T-cell (primary cell): ENCODE results near the gene AP1B1. TPM values are rescaled to one million over a fixed set of nuclear protein-coding genes. Genes with fewer than 3 reads are reported as not detected.

Source experiments
- ATAC-seq, 4 experiments: fragments of 200-7000 bp in 3 of 4; fragments of 150-1000 bp in 1 of 4; cut with Tn5 transposase; replicated peaks in 1 of 4; 1 replicate in 3 of 4; 2 replicates in 1 of 4; pipeline ENCODE4 v1.10.0; 2021; ENCODE audit warnings: moderate library complexity in 3 of 4, mild to moderate bottlenecking in 2 of 4, moderate number of reproducible peaks in 1 of 4
- CTCF ChIA-PET, 2 donors: fragments of 300-600 bp; sonication (Branson Sonifier 250); formaldehyde crosslinking; loops; one replicate each; lab custom pipeline; 2022; ENCODE audit warnings: antibody characterized with exemption in 2 of 2; lab: Charles Lee
- POLR2A ChIA-PET, 2 donors: fragments of 300-600 bp; sonication (Branson Sonifier 250); formaldehyde crosslinking; loops; one replicate each; lab custom pipeline; 2022; ENCODE audit warnings: antibody characterized with exemption in 2 of 2; lab: Charles Lee
- DNase-seq, 35 experiments: peaks; one replicate each; pipeline versions ENCODE4 v3.0.0 to v3.0.0-alpha.2; 2013 to 2023
- H3K27ac ChIP-seq: one replicate; pipeline ENCODE4 v1.5.1; 2013; ENCODE audit warnings: low read length
- H3K27me3 ChIP-seq, 2 experiments: replicated peaks in 1 of 2; 1 replicate in 1 of 2; 2 replicates in 1 of 2; pipeline versions ENCODE4 v1.6.1 to v1.7.0; 2013; ENCODE audit warnings: low read length in 1 of 2, mixed read lengths in 1 of 2; ENCODE audit not compliant: control insufficient read depth in 2 of 2, insufficient read depth in 2 of 2; ENCODE audit errors: extremely low read depth in 1 of 2
- H3K36me3 ChIP-seq, 2 donors: 1 replicate in 1 of 2; 2 replicates in 1 of 2; pipeline versions ENCODE4 v1.6.1 to v1.7.0; 2013; ENCODE audit warnings: low read length in 1 of 2; ENCODE audit not compliant: control insufficient read depth in 2 of 2, insufficient read depth in 1 of 2; ENCODE audit errors: extremely low read depth in 1 of 2
- H3K4me1 ChIP-seq, 2 experiments: 1 replicate in 1 of 2; 2 replicates in 1 of 2; pipeline versions ENCODE4 v1.6.1 to v1.7.0; 2013; ENCODE audit warnings: low read length in 2 of 2, mixed read lengths in 1 of 2; ENCODE audit not compliant: insufficient read depth in 2 of 2, control insufficient read depth in 1 of 2; ENCODE audit errors: extremely low read depth in 1 of 2
- H3K4me3 ChIP-seq, 2 donors: 1 replicate in 1 of 2; 2 replicates in 1 of 2; pipeline versions ENCODE4 v1.5.1 to v1.7.0; 2013; ENCODE audit warnings: mild to moderate bottlenecking in 2 of 2, low read length in 1 of 2, moderate library complexity in 1 of 2; ENCODE audit not compliant: control insufficient read depth in 1 of 2; ENCODE audit errors: extremely low read depth in 1 of 2
- H3K9me3 ChIP-seq: 2 replicates; pipeline ENCODE4 v1.7.0; 2013
- H3K27ac Mint-ChIP-seq, 2 donors: one replicate each; pipeline ENCODE4 v1.8.0; 2020 to 2021; ENCODE audit warnings: mild to moderate bottlenecking in 2 of 2, mixed read lengths in 2 of 2
- H3K27me3 Mint-ChIP-seq, 2 donors: one replicate each; pipeline ENCODE4 v1.8.0; 2021 to 2022; ENCODE audit warnings: mixed read lengths in 2 of 2
- H3K36me3 Mint-ChIP-seq: one replicate; pipeline ENCODE4 v1.8.0; 2021; ENCODE audit warnings: mixed read lengths
- H3K4me1 Mint-ChIP-seq, 3 donors: one replicate each; pipeline ENCODE4 v1.8.0; 2020 to 2022; ENCODE audit warnings: mixed read lengths in 3 of 3, mild to moderate bottlenecking in 1 of 3
- H3K4me3 Mint-ChIP-seq, 3 donors: one replicate each; pipeline ENCODE4 v1.8.0; 2020 to 2022; ENCODE audit warnings: mild to moderate bottlenecking in 3 of 3, mixed read lengths in 3 of 3, moderate library complexity in 3 of 3
- H3K9me3 Mint-ChIP-seq, 3 donors: one replicate each; pipeline ENCODE4 v1.8.0; 2020 to 2022; ENCODE audit warnings: mixed read lengths in 3 of 3
- WGBS: methylation state at CpG from one replicate; pipeline ENCODE4 v1.1.5; 2013; ENCODE audit warnings: missing lambda C conversion rate; ENCODE audit not compliant: insufficient coverage; 5-methylcytosine and 5-hydroxymethylcytosine counted together
- total RNA-seq, 35 experiments: library from RNA in 6 of 35; stranded (reverse) in 6 of 35; fragments of 120-200 nt in 1 of 35; gene quantifications; one replicate each; pipeline versions ENCODE4 v1.2.1 to v1.2.4 and lab custom pipeline; 2013 to 2026

The AP1B1 gene
- total RNA-seq, 5 donors from 2014 or later (not counting 1 experiment from before 2014, with no cell fraction given), result 41.1 to 49.5 (median 47.1) TPM

- Mint-ChIP-seq H3K4me3 (peak overlapping the region; percentile 6 to 51 (median 17)), H3K4me1 (peaks cover 13 to 29% (median 15%) of the 10 kb centered on the region in 3 donors), H3K9me3 (no peaks in the 10 kb centered on the region), H3K27ac (no peak overlapping the region), H3K36me3 (no peaks in the 10 kb centered on the region), H3K27me3 (peaks cover 30 to 41% of the 10 kb centered on the region in 2 donors)
- Histone ChIP-seq H3K27me3 (peaks cover 9 to 62% of the 10 kb centered on the region in 2 experiments), H3K27ac (no peak overlapping the region), H3K4me1 (peaks cover 2 to 25% of the 10 kb centered on the region in 2 experiments), H3K36me3 (no peaks in the 10 kb centered on the region), H3K4me3 (no peak overlapping the region), H3K9me3 (no peaks in the 10 kb centered on the region)
- 55% methylated on average over 11 of the region's 18 CpGs for WGBS
- DNase-seq (no peak), ATAC-seq (no peak)
- ChIA-PET POLR2A (no interaction called here), CTCF (no interaction called here)
Observed at GRCh38 chr22:29316141-29316828, 72.1 kb downstream of the AP1B1 start.

GRCh38 chr22:29315286-29316140 is 72.9 kb downstream of the AP1B1 start, which contains the start of gene RASL10A:
TSS of gene RASL10A (minus strand) at chr22:29315697. CDS start at chr22:29315246, 451 bp downstream.
- peak within 1 kb of the TSS; percentile 21 to 75 (median 25) for H3K4me3 Mint-ChIP-seq
- H3K4me1 ChIP-seq, result peaks cover 2 to 32% of the 10 kb centered on the region in 2 experiments
- H3K4me3 ChIP-seq, result peak within 1 kb of the TSS in 1 of 2 donors; percentile 32
- WGBS, result 3% methylated on average over 77 of the region's 103 CpGs
- no peaks in the 10 kb centered on the region for H3K9me3 ChIP-seq
- H3K27ac Mint-ChIP-seq, result no peak within 1 kb of the TSS
- H3K27me3 ChIP-seq, result peaks cover 9 to 69% of the 10 kb centered on the region in 2 experiments
- H3K9me3 Mint-ChIP-seq, result no peaks in the 10 kb centered on the region
- ChIA-PET POLR2A (interaction anchor here in 1 of 2 donors (0.6 kb wide), 1 partner anchor 1466 kb away, joined by 23 read pairs; no protein-coding TSS in a partner anchor), CTCF (no interaction called here)
- no peak for DNase-seq
- H3K36me3 Mint-ChIP-seq, result no peaks in the 10 kb centered on the region
- H3K4me1 Mint-ChIP-seq, result peaks cover 13 to 32% (median 17%) of the 10 kb centered on the region in 3 donors
- no peak within 1 kb of the TSS for H3K27ac ChIP-seq
- no peak for ATAC-seq
- H3K27me3 Mint-ChIP-seq, result peaks cover 30 to 43% of the 10 kb centered on the region in 2 donors
- no peaks in the 10 kb centered on the region for H3K36me3 ChIP-seq

- no peak overlapping the region for H3K27ac ChIP-seq
- Mint-ChIP-seq H3K4me1 (peaks cover 13 to 32% (median 17%) of the 10 kb centered on the region in 3 donors), H3K4me3 (peak overlapping the region; percentile 21 to 75 (median 25)), H3K9me3 (no peaks in the 10 kb centered on the region), H3K27me3 (peaks cover 30 to 45% of the 10 kb centered on the region in 2 donors), H3K36me3 (no peaks in the 10 kb centered on the region), H3K27ac (no peak overlapping the region)
- DNase-seq (no peak), ATAC-seq (no peak)
- peaks cover 2 to 32% of the 10 kb centered on the region in 2 experiments for H3K4me1 ChIP-seq
- no peaks in the 10 kb centered on the region for H3K36me3 ChIP-seq
- POLR2A ChIA-PET, result interaction anchor here in 1 of 2 donors (0.5 kb wide), 1 partner anchor 64 kb away, joined by 3 read pairs; no protein-coding TSS in a partner anchor
- H3K9me3 ChIP-seq, result no peaks in the 10 kb centered on the region
- CTCF ChIA-PET, result no interaction called here
- H3K27me3 ChIP-seq, result peaks cover 9 to 72% of the 10 kb centered on the region in 2 experiments
- peak overlapping the region in 1 of 2 donors; percentile 15 for H3K4me3 ChIP-seq
- 5% methylated on average over 67 of the region's 69 CpGs for WGBS
Observed at GRCh38 chr22:29314537-29315285, 73.7 kb downstream of the AP1B1 start.

GRCh38 chr22:29313576-29314466 is 74.5 kb downstream of the AP1B1 start:
- H3K9me3 ChIP-seq, result no peaks in the 10 kb centered on the region
- H3K9me3 Mint-ChIP-seq, result no peaks in the 10 kb centered on the region
- peaks cover 13 to 35% (median 18%) of the 10 kb centered on the region in 3 donors for H3K4me1 Mint-ChIP-seq
- ChIA-PET CTCF (no interaction called here), POLR2A (interaction anchor here (0.5 kb wide), 2 partner anchors 65 to 1606 kb away, joined by 3 to 4 read pairs; no protein-coding TSS in a partner anchor)
- H3K27ac ChIP-seq, result no peak overlapping the region
- H3K27ac Mint-ChIP-seq, result peak overlapping the region in 1 of 2 donors; percentile 39
- H3K36me3 Mint-ChIP-seq, result no peaks in the 10 kb centered on the region
- ATAC-seq (no peak), DNase-seq (no peak)
- WGBS, result 24% methylated on average over 45 of the region's 51 CpGs
- H3K36me3 ChIP-seq, result no peaks in the 10 kb centered on the region
- H3K27me3 Mint-ChIP-seq, result peaks cover 30 to 49% of the 10 kb centered on the region in 2 donors
- peaks cover 2 to 38% of the 10 kb centered on the region in 2 experiments for H3K4me1 ChIP-seq
- peaks cover 9 to 72% of the 10 kb centered on the region in 2 experiments for H3K27me3 ChIP-seq
- H3K4me3 ChIP-seq, result no peak overlapping the region
- H3K4me3 Mint-ChIP-seq, result peak overlapping the region; percentile 21 to 75 (median 25)

GRCh38 chr22:29313126-29313575 is 75.2 kb downstream of the AP1B1 start:
- peaks cover 2 to 45% of the 10 kb centered on the region in 2 experiments for H3K4me1 ChIP-seq
- ATAC-seq (peak in 1 of 4 experiments; percentile 48), DNase-seq (peak in 1 of 35 experiments; percentile 44)
- CTCF ChIA-PET, result no interaction called here
- Mint-ChIP-seq H3K27me3 (peaks cover 30 to 50% of the 10 kb centered on the region in 2 donors), H3K27ac (no peak overlapping the region), H3K9me3 (no peaks in the 10 kb centered on the region), H3K4me1 (peaks cover 13 to 40% (median 22%) of the 10 kb centered on the region in 3 donors), H3K36me3 (no peaks in the 10 kb centered on the region), H3K4me3 (peak overlapping the region in 1 of 3 donors; percentile 24)
- H3K9me3 ChIP-seq, result no peaks in the 10 kb centered on the region
- WGBS, result 19% methylated on average over 38 of the region's 44 CpGs
- H3K36me3 ChIP-seq, result no peaks in the 10 kb centered on the region
- H3K27ac ChIP-seq, result no peak overlapping the region
- peaks cover 9 to 65% of the 10 kb centered on the region in 2 experiments for H3K27me3 ChIP-seq
- no peak overlapping the region for H3K4me3 ChIP-seq
- POLR2A ChIA-PET, result no interaction called here
